Transverse colon (tissue), 4 donors: ENCODE data around the gene TERB1. TPM values are rescaled to one million over a fixed set of nuclear protein-coding genes. Genes with fewer than 3 reads are reported as not detected.

Experiments used
- total RNA-seq, 4 donors: library from RNA; depleted of rRNA; stranded (reverse); fragments of >200 nt; gene quantifications; one replicate each; pipeline ENCODE4 v1.1.0, GENCODE V29; 2016

Gene TERB1
- total RNA-seq, 4 donors from 2014 or later = 0.32 TPM; not detected in 3

Other genes with a start within 250 kb of the TERB1 start
- gene CKLF, start 249.0 kb downstream of the TERB1 start, total RNA-seq = 100 to 1,000 TPM in 1 of 4 donors, 10 to 100 TPM in 3; 25.3 to 108 (median 39.1) TPM
- 10 to 100 TPM in 1 of 4 donors, 1 to 10 TPM in 2, not detected in 1; 2.0 to 34.2 (median 4.0) TPM for gene CMTM1, start 235.1 kb downstream of the TERB1 start, total RNA-seq
- gene CMTM2, start 222.1 kb downstream of the TERB1 start, total RNA-seq = under 1 TPM in 1 of 4 donors, not detected in 3; 0.48 TPM
- 10 to 100 TPM in 1 of 4 donors, 1 to 10 TPM in 2, not detected in 1; 2.4 to 11.6 (median 6.1) TPM for gene CMTM3, start 196.9 kb downstream of the TERB1 start, total RNA-seq
- 100 to 1,000 TPM in 3 of 4 donors, 10 to 100 TPM in 1; 77.0 to 167 (median 163) TPM for gene CMTM4, start 104.8 kb downstream of the TERB1 start, total RNA-seq
- 100 to 1,000 TPM; 199 to 393 (median 284) TPM for gene DYNC1LI2, start 50.0 kb downstream of the TERB1 start, total RNA-seq
- gene NAE1, start 29.4 kb upstream of the TERB1 start, total RNA-seq = 10 to 100 TPM; 25.3 to 45.1 (median 32.1) TPM
- gene CA7, start 42.8 kb upstream of the TERB1 start, total RNA-seq = 100 to 1,000 TPM; 107 to 237 (median 152) TPM
- gene PDP2, start 78.9 kb upstream of the TERB1 start, total RNA-seq = 10 to 100 TPM in 2 of 4 donors, 1 to 10 TPM in 2; 4.9 to 36.2 (median 11.5) TPM
- gene CDH16, start 117.3 kb upstream of the TERB1 start, total RNA-seq = 1 to 10 TPM in 2 of 4 donors, under 1 TPM in 1, not detected in 1; 0.20 to 2.4 (median 1.8) TPM
- 10 to 100 TPM in 1 of 4 donors, 1 to 10 TPM in 2, not detected in 1; 3.5 to 15.3 (median 4.2) TPM for gene RRAD, start 124.0 kb upstream of the TERB1 start, total RNA-seq
- gene CIAO2B, start 132.8 kb upstream of the TERB1 start, total RNA-seq = 10 to 100 TPM; 15.3 to 93.8 (median 51.6) TPM
- 1,000 to 10,000 TPM in 2 of 4 donors, 100 to 1,000 TPM in 2; 462 to 1,338 (median 921) TPM for gene CES2, start 133.9 kb upstream of the TERB1 start, total RNA-seq
- 100 to 1,000 TPM; 247 to 616 (median 291) TPM for gene CES3, start 159.7 kb upstream of the TERB1 start, total RNA-seq
- gene CES4A, start 187.0 kb upstream of the TERB1 start, total RNA-seq = 10 to 100 TPM in 3 of 4 donors, 1 to 10 TPM in 1; 9.7 to 24.7 (median 15.7) TPM
- 100 to 1,000 TPM in 1 of 4 donors, 10 to 100 TPM in 3; 19.7 to 106 (median 33.1) TPM for gene CBFB, start 227.6 kb upstream of the TERB1 start, total RNA-seq